MCF 10A (cell line): ENCODE measurements around the gene AARS2. TPM values are rescaled to one million over a fixed set of nuclear protein-coding genes. Genes with fewer than 3 reads are reported as not detected.

ENCODE experiments used
- BruUV-seq: library from RNA; stranded (reverse); fragments of 400-500 nt; replicated peaks from 2 replicates; lab custom pipeline; 2021; lab: Mats Ljungman, UMichigan
- CTCF ChIA-PET: fragments of 300-600 bp; sonication (Branson Sonifier 250); formaldehyde crosslinking; extraction: SDS; loops from one replicate; lab custom pipeline; 2021; ENCODE audit warnings: antibody characterized with exemption, inconsistent platforms; lab: Yijun Ruan, JAX
- POLR2A ChIA-PET: fragments of 300-600, 350-650 bp; sonication (Branson Sonifier 250); formaldehyde crosslinking; extraction: SDS; loops from one replicate; lab custom pipeline; 2020; ENCODE audit warnings: antibody characterized with exemption, inconsistent platforms; lab: Yijun Ruan, JAX
- DNase-seq: peaks from one replicate; pipeline ENCODE4 v3.0.0-alpha.2; 2018; ENCODE audit not compliant: unreplicated experiment
- H3K27ac Mint-ChIP-seq: one replicate; pipeline ENCODE4 v1.8.0; 2022; ENCODE audit warnings: mild to moderate bottlenecking, low read depth, mixed read lengths; ENCODE audit not compliant: unreplicated experiment
- H3K27me3 Mint-ChIP-seq: one replicate; pipeline ENCODE4 v1.8.0; 2022; ENCODE audit warnings: mixed read lengths; ENCODE audit not compliant: insufficient read depth, unreplicated experiment
- H3K36me3 Mint-ChIP-seq: one replicate; pipeline ENCODE4 v1.8.0; 2022; ENCODE audit warnings: mild to moderate bottlenecking, moderate library complexity, mixed read lengths; ENCODE audit not compliant: insufficient read depth, unreplicated experiment
- H3K4me1 Mint-ChIP-seq: one replicate; pipeline ENCODE4 v1.8.0; 2022; ENCODE audit warnings: mixed read lengths; ENCODE audit not compliant: insufficient read depth, unreplicated experiment
- H3K4me3 Mint-ChIP-seq: one replicate; pipeline ENCODE4 v1.8.0; 2022; ENCODE audit warnings: mild to moderate bottlenecking, moderate library complexity, mixed read lengths; ENCODE audit not compliant: unreplicated experiment
- H3K9me3 Mint-ChIP-seq: one replicate; pipeline ENCODE4 v1.8.0; 2022; ENCODE audit warnings: mixed read lengths; ENCODE audit not compliant: unreplicated experiment
- CTCF ChIP-seq: fragments of 200-600 bp; IDR thresholded peaks from one replicate; pipeline ENCODE4 v1.8.0; 2022; ENCODE audit warnings: antibody characterized with exemption, mild to moderate bottlenecking; ENCODE audit not compliant: unreplicated experiment
- intact Hi-C: fragments of 100-400 bp; cut with micrococcal nuclease; formaldehyde crosslinking; loops from 2 replicates; pipeline ENCODE4 v1.14.1; 2022
- total RNA-seq: library from RNA; stranded (reverse); gene quantifications from 2 replicates; pipeline ENCODE4 v1.2.3, GENCODE V29; 2022

AARS2 gene
- total RNA-seq, 1 experiment from 2014 or later: 15.5 TPM

- intact Hi-C loops: no loop called here
These were observed 51.6 kb downstream of the AARS2 start for GRCh38 chr6:44261581-44261980.

GRCh38 chr6:44260451-44261297 lies 52.5 kb downstream of the AARS2 start:
- TF ChIP-seq CTCF: no peak
- no peak overlapping the region for H3K4me3 Mint-ChIP-seq
- H3K9me3 Mint-ChIP-seq: no peaks in the 10 kb centered on the region
- intact Hi-C loops: no loop called here
- DNase-seq: no peak
- BruUV-seq: no TSS peak
- peaks cover 42% of the 10 kb centered on the region for H3K4me1 Mint-ChIP-seq
- ChIA-PET POLR2A (interaction anchor here (0.6 to 0.7 kb wide), 2 partner anchors 552 to 685 kb away, joined by 3 read pairs; partner anchors contain the start of gene XPO5), CTCF (interaction anchor here (1.0 to 1.2 kb wide), 2 partner anchors 88 to 109 kb away, joined by 3 to 4 read pairs; no protein-coding TSS in a partner anchor)
- no peaks in the 10 kb centered on the region for H3K27me3 Mint-ChIP-seq
- peaks cover 19% of the 10 kb centered on the region for H3K36me3 Mint-ChIP-seq
- peak overlapping the region; percentile 9 for H3K27ac Mint-ChIP-seq

More at GRCh38 chr6:44261581-44261980, 51.6 kb downstream of the AARS2 start:
- no peak overlapping the region for H3K27ac Mint-ChIP-seq
- ChIA-PET CTCF (interaction anchor here (0.8 to 1.8 kb wide), 6 partner anchors 8 to 89 kb away, joined by 3 to 9 read pairs (median 4); no protein-coding TSS in a partner anchor), POLR2A (interaction anchor here (0.7 to 1.5 kb wide), 4 partner anchors 10 to 553 kb away, joined by 3 to 4 read pairs (median 3); no protein-coding TSS in a partner anchor)
- H3K36me3 Mint-ChIP-seq: peaks cover 9% of the 10 kb centered on the region
- H3K4me1 Mint-ChIP-seq: peaks cover 33% of the 10 kb centered on the region
- BruUV-seq: no TSS peak
- TF ChIP-seq CTCF: no peak
- no peaks in the 10 kb centered on the region for H3K27me3 Mint-ChIP-seq
- no peak overlapping the region for H3K4me3 Mint-ChIP-seq
- DNase-seq: no peak
- no peaks in the 10 kb centered on the region for H3K9me3 Mint-ChIP-seq

GRCh38 chr6:44260011-44260410 lies 53.1 kb downstream of the AARS2 start:
- Mint-ChIP-seq H3K4me1 (peaks cover 49% of the 10 kb centered on the region), H3K36me3 (peaks cover 25% of the 10 kb centered on the region), H3K27me3 (no peaks in the 10 kb centered on the region), H3K4me3 (no peak overlapping the region), H3K9me3 (no peaks in the 10 kb centered on the region), H3K27ac (no peak overlapping the region)
- intact Hi-C loops: no loop called here
- no peak for TF ChIP-seq CTCF
- BruUV-seq: no TSS peak
- CTCF ChIA-PET: interaction anchor here (1.0 kb wide), 1 partner anchor 109 kb away, joined by 3 read pairs; no protein-coding TSS in a partner anchor
- no peak for DNase-seq
- POLR2A ChIA-PET: interaction anchor here (0.6 kb wide), 1 partner anchor 684 kb away, joined by 3 read pairs; the partner anchor contains the start of gene XPO5

- Mint-ChIP-seq H3K9me3 (no peaks in the 10 kb centered on the region), H3K4me3 (no peak overlapping the region), H3K36me3 (peaks cover 36% of the 10 kb centered on the region), H3K4me1 (peaks cover 50% of the 10 kb centered on the region), H3K27me3 (no peaks in the 10 kb centered on the region), H3K27ac (no peak overlapping the region)
- DNase-seq: no peak
- CTCF ChIA-PET: interaction anchor here (0.6 to 1.2 kb wide), 6 partner anchors 9 to 1118 kb away, joined by 3 to 5 read pairs (median 4); no protein-coding TSS in a partner anchor
- no peak for TF ChIP-seq CTCF
- no TSS peak for BruUV-seq
- POLR2A ChIA-PET: interaction anchor here (1.0 kb wide), 1 partner anchor 12 kb away, joined by 5 read pairs; the partner anchor contains the start of gene HSP90AB1
- intact Hi-C loops: no loop called here
These were observed 54.2 kb downstream of the AARS2 start for GRCh38 chr6:44258921-44259320.
